NT2/D1 (cell line): Measurements from ENCODE around the gene ZFP37.
"Not testable (repeated sequence)": the region's sequence is repeated elsewhere in the genome, so short reads cannot be mapped to it uniquely, and the experiment has no call there.

Source experiments
- SUZ12 ChIP-seq: IDR thresholded peaks from 2 replicates; pipeline ENCODE4 v1.6.1; 2011; ENCODE audit not compliant: insufficient read length, insufficient read depth; ENCODE audit errors: extremely low read depth
- YY1 ChIP-seq: IDR thresholded peaks from 2 replicates; pipeline ENCODE4 v1.6.1; 2011; ENCODE audit not compliant: insufficient read length, insufficient read depth
- ZNF274 ChIP-seq: IDR thresholded peaks from 2 replicates; pipeline ENCODE4 v1.6.1; 2011; ENCODE audit warnings: mild to moderate bottlenecking, low read depth, low read length

- TF ChIP-seq SUZ12, YY1, ZNF274: not testable (repeated sequence)
Observed at GRCh38 chr9:113105345-113105744, 48.8 kb upstream of the ZFP37 start.
